H1 (cell line): ENCODE results near the gene YBX1. TPM values are rescaled to one million over a fixed set of nuclear protein-coding genes. Genes with fewer than 3 reads are reported as not detected.

ENCODE experiments used
- CTCF ChIA-PET: fragments of 300-600 bp; sonication (Branson Sonifier 250); formaldehyde crosslinking; loops from one replicate; lab custom pipeline; 2021; ENCODE audit not compliant: partially characterized antibody; lab: Charles Lee
- POLR2A ChIA-PET: fragments of 300-600 bp; sonication (Branson Sonifier 250); formaldehyde crosslinking; loops from one replicate; lab custom pipeline; 2021; ENCODE audit warnings: inconsistent platforms; ENCODE audit not compliant: partially characterized antibody; lab: Charles Lee
- DNase-seq, 2 experiments: peaks; one replicate each; pipeline versions ENCODE4 v3.0.0 to v3.0.0-alpha.2; 2010 to 2022; ENCODE audit warnings: low spot score in 2 of 2, low read depth in 1 of 2, mixed read lengths in 1 of 2
- FAIRE-seq: peaks from 2 replicates; lab custom pipeline; 2011; peaks lifted over from hg19 to GRCh38; lab: Jason Lieb, UNC
- H2AFZ ChIP-seq: 2 replicates; pipeline ENCODE4 v1.8.1; 2012; ENCODE audit warnings: low read length, inconsistent platforms
- H2AK5ac ChIP-seq: 2 replicates; pipeline ENCODE4 v1.6.1; 2013; ENCODE audit warnings: low read depth, low read length
- H2BK120ac ChIP-seq: replicated peaks from 2 replicates; pipeline ENCODE3; 2013; ENCODE audit warnings: low read depth, low read length, inconsistent platforms
- H2BK12ac ChIP-seq: 2 replicates; pipeline ENCODE4 v1.6.1; 2013; ENCODE audit warnings: low read depth, low read length
- H2BK15ac ChIP-seq: 2 replicates; pipeline ENCODE4 v1.6.1; 2013; ENCODE audit warnings: low read length
- H2BK20ac ChIP-seq: 2 replicates; pipeline ENCODE4 v1.6.1; 2013; ENCODE audit warnings: low read length
- H2BK5ac ChIP-seq: 2 replicates; pipeline ENCODE4 v1.6.1; 2013; ENCODE audit warnings: low read depth, low read length
- H3K14ac ChIP-seq: 2 replicates; pipeline ENCODE4 v1.6.1; 2013; ENCODE audit warnings: inconsistent platforms; ENCODE audit not compliant: insufficient read length
- H3K18ac ChIP-seq: 2 replicates; pipeline ENCODE4 v1.6.1; 2013; ENCODE audit warnings: low read length; ENCODE audit errors: extremely low read depth
- H3K23ac ChIP-seq: 2 replicates; pipeline ENCODE4 v1.6.1; 2013; ENCODE audit warnings: inconsistent platforms; ENCODE audit not compliant: insufficient read length
- H3K23me2 ChIP-seq: 2 replicates; pipeline ENCODE4 v1.6.1; 2013; ENCODE audit warnings: low read depth, low read length
- H3K27ac ChIP-seq: 2 replicates; pipeline ENCODE4 v1.6.1; 2011; ENCODE audit warnings: low read depth, low read length, inconsistent platforms
- H3K27me3 ChIP-seq, 4 experiments: replicated peaks in 1 of 4; 1 replicate in 1 of 4; 2 replicates in 3 of 4; pipeline versions ENCODE4 v1.6.1 to v1.8.1; 2011 to 2013; ENCODE audit warnings: low read length in 3 of 4, mild to moderate bottlenecking in 3 of 4, inconsistent platforms in 2 of 4, mixed read lengths in 2 of 4, moderate library complexity in 1 of 4; ENCODE audit not compliant: control insufficient read depth in 3 of 4, insufficient read depth in 3 of 4; ENCODE audit errors: extremely low read depth in 1 of 4
- H3K36me3 ChIP-seq, 4 experiments: 2 replicates each; pipeline versions ENCODE4 v1.6.1 to v1.8.1; 2011 to 2013; ENCODE audit warnings: mild to moderate bottlenecking in 4 of 4, low read length in 3 of 4, moderate library complexity in 2 of 4, control low read depth in 1 of 4, inconsistent platforms in 1 of 4; ENCODE audit not compliant: insufficient read depth in 4 of 4, control insufficient read depth in 2 of 4
- H3K4ac ChIP-seq: replicated peaks from 2 replicates; pipeline ENCODE3; 2013; ENCODE audit warnings: low read length, low read depth, mixed read lengths, inconsistent platforms; ENCODE audit not compliant: insufficient read length
- H3K4me1 ChIP-seq, 4 experiments: replicated peaks in 1 of 4; 1 replicate in 1 of 4; 2 replicates in 3 of 4; pipeline versions ENCODE4 v1.6.1 to v1.8.1; 2011 to 2013; ENCODE audit warnings: low read length in 3 of 4, inconsistent platforms in 2 of 4, mixed read lengths in 1 of 4; ENCODE audit not compliant: insufficient read depth in 4 of 4, control insufficient read depth in 3 of 4
- H3K4me2 ChIP-seq, 2 experiments: 2 replicates each; pipeline versions ENCODE4 v1.6.1 to v1.8.1; 2011 to 2013; ENCODE audit warnings: low read depth in 2 of 2, low read length in 2 of 2, control low read depth in 1 of 2, inconsistent platforms in 1 of 2, mild to moderate bottlenecking in 1 of 2; ENCODE audit not compliant: insufficient read depth in 1 of 2
- H3K4me3 ChIP-seq, 4 experiments: fragments of 200-600, 300-600 bp in 1 of 4; sonication (generic), shearing (Covaris generic), sonication (Bioruptor Twin) in 1 of 4; 2 replicates each; pipeline versions ENCODE4 v1.5.1 to v1.8.1; 2011 to 2016; ENCODE audit warnings: low read length in 4 of 4, low read depth in 3 of 4, control low read depth in 2 of 4, inconsistent platforms in 2 of 4, mild to moderate bottlenecking in 2 of 4, mixed read lengths in 1 of 4, moderate library complexity in 1 of 4; ENCODE audit not compliant: insufficient read depth in 2 of 4; ENCODE audit errors: extremely low read depth in 1 of 4
- H3K56ac ChIP-seq: replicated peaks from 2 replicates; pipeline ENCODE3; 2013; ENCODE audit warnings: low read depth, mild to moderate bottlenecking, mixed read lengths, low read length, inconsistent platforms; ENCODE audit not compliant: insufficient read length
- H3K79me1 ChIP-seq: 2 replicates; pipeline ENCODE4 v1.6.1; 2013; ENCODE audit warnings: low read depth, low read length, control low read depth
- H3K79me2 ChIP-seq, 2 experiments: 2 replicates each; pipeline versions ENCODE4 v1.6.1 to v1.8.1; 2012 to 2013; ENCODE audit warnings: low read length in 2 of 2, mild to moderate bottlenecking in 2 of 2, inconsistent platforms in 1 of 2; ENCODE audit not compliant: insufficient read depth in 2 of 2, control insufficient read depth in 1 of 2
- H3K9ac ChIP-seq, 4 experiments: replicated peaks in 1 of 4; 1 replicate in 1 of 4; 2 replicates in 3 of 4; pipeline versions ENCODE4 v1.6.1 to v1.8.1; 2011 to 2013; ENCODE audit warnings: low read depth in 3 of 4, low read length in 3 of 4, control low read depth in 2 of 4, mild to moderate bottlenecking in 2 of 4, moderate library complexity in 2 of 4, inconsistent platforms in 1 of 4; ENCODE audit errors: extremely low read depth in 1 of 4
- H3K9me3 ChIP-seq, 2 experiments: 2 replicates each; pipeline versions ENCODE4 v1.6.1 to v1.8.1; 2012 to 2013; ENCODE audit warnings: mild to moderate bottlenecking in 2 of 2, moderate library complexity in 2 of 2, control low read depth in 1 of 2, inconsistent platforms in 1 of 2, low read depth in 1 of 2, low read length in 1 of 2, mixed read lengths in 1 of 2; ENCODE audit not compliant: insufficient read depth in 2 of 2
- H4K20me1 ChIP-seq, 2 experiments: replicated peaks in 1 of 2; 2 replicates each; pipeline versions ENCODE3 to v1.8.1; 2011 to 2013; ENCODE audit warnings: inconsistent platforms in 2 of 2, low read length in 2 of 2, mild to moderate bottlenecking in 1 of 2; ENCODE audit not compliant: insufficient read depth in 2 of 2, control insufficient read depth in 1 of 2
- H4K5ac ChIP-seq: 2 replicates; pipeline ENCODE4 v1.6.1; 2013; ENCODE audit warnings: low read length, low read depth, mixed read lengths, inconsistent platforms; ENCODE audit not compliant: insufficient read length
- H4K8ac ChIP-seq: 2 replicates; pipeline ENCODE4 v1.8.0; 2013; ENCODE audit warnings: mild to moderate bottlenecking, moderate library complexity, low read length, inconsistent platforms; ENCODE audit not compliant: insufficient read depth; ENCODE audit errors: extremely low read depth
- H4K91ac ChIP-seq: replicated peaks from 2 replicates; pipeline ENCODE3; 2013; ENCODE audit warnings: low read length, mixed read lengths, inconsistent platforms; ENCODE audit not compliant: insufficient read length
- WGBS, 2 experiments: shearing (Covaris generic) in 1 of 2; methylation state at CpG; one replicate each; pipeline versions ENCODE4 v1.1.6 to v1.1.7; 2013 to 2015; ENCODE audit warnings: low lambda C conversion rate in 2 of 2, mixed read lengths in 2 of 2, inconsistent platforms in 1 of 2, low coverage in 1 of 2, missing lambda C conversion rate in 1 of 2; ENCODE audit not compliant: insufficient replicate concordance in 2 of 2, insufficient coverage in 1 of 2, insufficient read length in 1 of 2; ENCODE audit errors: extremely low coverage in 1 of 2, missing lambda C conversion rate in 1 of 2; 5-methylcytosine and 5-hydroxymethylcytosine counted together
- polyA plus RNA-seq, 7 experiments: library from polyadenylated mRNA; depleted of rRNA in 3 of 7; stranded (reverse) in 5 of 7; unstranded in 2 of 7; fragments of >200 nt in 5 of 7; fragments of 200-250 nt in 2 of 7; gene quantifications; 1 replicate in 5 of 7; 2 replicates in 1 of 7; 4 replicates in 1 of 7; pipeline versions ENCODE4 v1.2.1 to v1.2.3, GENCODE V29; 2011 to 2013; ENCODE audit warnings: missing spikeins in 2 of 7, mixed read lengths in 2 of 7
- total RNA-seq: library from RNA; stranded (reverse); fragmentation: NEBNext Ultra II Directional; extraction: Animal tissue kit (Norgen Biotek cat#: 25700); gene quantifications from 2 replicates; pipeline ENCODE4 v1.2.1, GENCODE V29; 2021

The YBX1 gene
- total and polyA plus RNA-seq, 2 of the 8 experiments (the other 6 are each of a cell fraction or from before 2014, with no cell fraction given), result 438 to 1,219 TPM

DNA sequence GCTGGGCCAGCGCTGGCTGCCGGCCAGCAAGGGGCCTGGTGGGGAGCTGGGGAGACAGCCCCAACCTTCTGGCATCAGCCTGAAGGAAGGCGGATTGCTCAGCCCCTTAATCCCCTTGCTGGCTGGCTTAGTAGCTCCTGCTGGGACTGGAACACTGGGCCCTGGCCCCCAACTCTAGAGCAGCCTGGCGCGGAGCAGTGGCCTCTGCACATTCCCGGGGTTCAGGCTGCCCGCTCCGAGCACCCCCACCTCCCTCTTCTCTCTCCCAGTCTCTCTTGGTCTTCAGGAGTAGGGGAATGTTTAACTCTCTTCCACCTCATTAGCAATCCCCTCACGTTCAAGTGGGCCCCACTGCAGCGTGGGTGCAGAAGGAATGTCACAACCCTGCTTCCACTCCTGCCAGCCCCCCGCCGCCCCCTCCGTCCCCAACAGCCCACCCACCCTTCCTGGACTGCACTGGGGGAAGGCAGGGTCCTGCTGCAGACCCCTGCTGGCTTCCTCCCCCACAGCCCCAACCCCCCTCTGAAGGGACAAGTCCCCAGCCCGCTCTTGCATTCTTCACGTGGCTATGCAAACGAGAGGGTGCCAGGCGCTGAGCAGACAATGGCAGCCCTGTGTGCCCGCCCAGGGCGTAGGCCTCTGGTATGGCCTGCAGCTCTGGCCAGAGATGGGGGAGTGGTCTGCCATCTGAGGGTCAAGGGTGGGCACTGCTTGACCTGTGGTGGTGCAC lies 58.8 kb downstream of the YBX1 start:
- peaks cover 3% of the 10 kb centered on the region; the same call in 1 of the 2 replicates for H3K79me1 ChIP-seq
- no peak overlapping the region for H3K14ac ChIP-seq
- H3K27me3 ChIP-seq, result no peaks in the 10 kb centered on the region
- no peak overlapping the region for H3K27ac ChIP-seq
- H3K36me3 ChIP-seq, result peaks cover 0 to 5% (median 0%) of the 10 kb centered on the region in 4 experiments; a peak in 3 of 8 replicates
- H2BK15ac ChIP-seq, result 0 out of 2 replicates have a peak overlapping the region, but pooled peaks have one; percentile 95
- DNase-seq, result no peak
- H3K4ac ChIP-seq, result no peak overlapping the region
- no peak overlapping the region for H3K56ac ChIP-seq
- peak overlapping the region; percentile 64 for H4K5ac ChIP-seq
- peak overlapping the region; percentile 97 for H4K91ac ChIP-seq
- peak overlapping the region; percentile 93; the same call in 1 of the 2 replicates for H2AK5ac ChIP-seq
- H3K23ac ChIP-seq, result no peak overlapping the region
- peak overlapping the region; percentile 78 for H2BK120ac ChIP-seq
- peak overlapping the region in 1 of 4 experiments; percentile 34; a peak in 3 of 8 replicates for H3K4me3 ChIP-seq
- WGBS, 2 experiments, result 71% methylated on average over 17 of the region's 19 CpGs; no CpG with 5 or more reads in 1 of the 2 experiments
- H2BK5ac ChIP-seq, result peak overlapping the region; percentile 94; the same call in 1 of the 2 replicates
- H3K23me2 ChIP-seq, result peaks cover 5% of the 10 kb centered on the region; the same call in 1 of the 2 replicates
- FAIRE-seq, result no peak
- peaks cover 0 to 38% (median 28%) of the 10 kb centered on the region in 4 experiments; a peak in 6 of 7 replicates for H3K4me1 ChIP-seq
- H3K4me2 ChIP-seq, result peak overlapping the region; percentile 77 to 85
- H2AFZ ChIP-seq, result no peak overlapping the region; the same call in 1 of the 2 replicates
- H3K18ac ChIP-seq, result peak overlapping the region; percentile 95
- H3K79me2 ChIP-seq, result no peaks in the 10 kb centered on the region
- peak overlapping the region; percentile 98 for H2BK20ac ChIP-seq
- POLR2A ChIA-PET, result interaction anchor here (0.7 to 3.9 kb wide), 9 partner anchors 20 to 405 kb away, joined by 3 to 32 read pairs (median 3); partner anchors contain the start of genes C1orf50, P3H1 and YBX1
- H3K9me3 ChIP-seq, result no peaks in the 10 kb centered on the region
- peaks cover 0 to 2% of the 10 kb centered on the region in 2 experiments for H4K20me1 ChIP-seq
- peak overlapping the region; percentile 99 for H2BK12ac ChIP-seq
- no peak overlapping the region; the same call in 1 of the 2 replicates for H4K8ac ChIP-seq
- no peak overlapping the region for H3K9ac ChIP-seq
- CTCF ChIA-PET, result interaction anchor here (1.2 to 9.8 kb wide), 6 partner anchors 11 to 163 kb away, joined by 3 to 77 read pairs (median 4); partner anchors contain the start of genes C1orf50 and P3H1
